HepG2 (cell line): ENCODE data around the gene SNAP47. TPM values are rescaled to one million over a fixed set of nuclear protein-coding genes. Genes with fewer than 3 reads are reported as not detected.

ENCODE experiments used
- ATAC-seq: fragments of 200-7000 bp; cut with Tn5 transposase; 3 replicates; pipeline ENCODE4 v1.9.1; 2020; ENCODE audit warnings: mild to moderate bottlenecking, moderate library complexity
- BruUV-seq: library from RNA; stranded (reverse); fragments of 400-500 nt; replicated peaks from 2 replicates; lab custom pipeline; 2021; lab: Mats Ljungman, UMichigan
- CTCF ChIA-PET: fragments of 300-600 bp; formaldehyde crosslinking; extraction: SDS; loops from one replicate; lab custom pipeline; 2021; ENCODE audit warnings: low total read pairs, inconsistent platforms, low intra/inter-chr PET ratio; lab: Yijun Ruan, JAX
- POLR2A ChIA-PET: fragments of 350-600 bp; sonication (Branson Sonifier 250); formaldehyde crosslinking; loops from one replicate; lab custom pipeline; 2020; ENCODE audit warnings: antibody characterized with exemption, inconsistent platforms; lab: Yijun Ruan, JAX
- DNase-seq: peaks from one replicate; pipeline ENCODE4 v3.0.0-alpha.2; 2015; ENCODE audit warnings: low spot score
- FAIRE-seq: peaks from 3 replicates; lab custom pipeline; 2011; peaks lifted over from hg19 to GRCh38; lab: Jason Lieb, UNC
- H2AFZ ChIP-seq: one replicate; pipeline ENCODE4 v1.6.1; 2011; ENCODE audit warnings: low read length, inconsistent platforms
- H3K27ac ChIP-seq: fragments of 300-600 bp; 3 replicates; pipeline ENCODE4 v1.8.0; 2011; ENCODE audit warnings: mixed run types, mild to moderate bottlenecking, mixed read lengths, low read length, inconsistent platforms; ENCODE audit not compliant: insufficient read depth; ENCODE audit errors: extremely low read length
- H3K27me3 ChIP-seq, 2 experiments: fragments of 200-600 bp in 1 of 2; 2 replicates in 1 of 2; 3 replicates in 1 of 2; pipeline versions ENCODE4 v1.6.0 to v1.8.0; 2011; ENCODE audit warnings: low read length in 2 of 2, mild to moderate bottlenecking in 2 of 2, moderate library complexity in 2 of 2, inconsistent platforms in 1 of 2; ENCODE audit not compliant: insufficient read depth in 2 of 2, control insufficient read depth in 1 of 2
- H3K36me3 ChIP-seq, 2 experiments: fragments of 200-600 bp in 1 of 2; replicated peaks in 1 of 2; 2 replicates in 1 of 2; 3 replicates in 1 of 2; pipeline versions ENCODE4 v1.5.1 to v1.8.0; 2011; ENCODE audit warnings: low read length in 2 of 2, inconsistent platforms in 1 of 2; ENCODE audit not compliant: insufficient read depth in 2 of 2, control insufficient read depth in 1 of 2
- H3K4me1 ChIP-seq: 2 replicates; pipeline ENCODE4 v1.5.1; 2012; ENCODE audit warnings: low read length, inconsistent platforms; ENCODE audit not compliant: insufficient read depth
- H3K4me2 ChIP-seq: 2 replicates; pipeline ENCODE4 v1.6.0; 2011; ENCODE audit warnings: low read depth, low read length, inconsistent platforms
- H3K4me3 ChIP-seq, 3 experiments: fragments of 200-600 bp in 1 of 3; sonication (generic), shearing (Covaris generic) in 1 of 3; replicated peaks in 1 of 3; 2 replicates each; pipeline ENCODE4 v1.5.1; 2011 to 2016; ENCODE audit warnings: low read length in 3 of 3, inconsistent platforms in 2 of 3, low read depth in 2 of 3, mild to moderate bottlenecking in 2 of 3, control low read depth in 1 of 3, mixed read lengths in 1 of 3; ENCODE audit not compliant: insufficient read depth in 1 of 3
- H3K79me2 ChIP-seq: one replicate; pipeline ENCODE4 v1.6.1; 2011; ENCODE audit warnings: low read length, inconsistent platforms; ENCODE audit not compliant: insufficient read depth
- H3K9ac ChIP-seq: 2 replicates; pipeline ENCODE4 v1.6.0; 2011; ENCODE audit warnings: mild to moderate bottlenecking, low read depth, low read length, inconsistent platforms; ENCODE audit not compliant: insufficient read depth
- H3K9me3 ChIP-seq: 2 replicates; pipeline ENCODE4 v1.5.1; 2012; ENCODE audit warnings: mild to moderate bottlenecking, low read length
- H4K20me1 ChIP-seq: 2 replicates; pipeline ENCODE4 v1.6.0; 2011; ENCODE audit warnings: inconsistent platforms, mild to moderate bottlenecking, low read length, moderate library complexity; ENCODE audit not compliant: insufficient read depth
- KLF16 ChIP-seq, 2 experiments: sonication (generic) in 1 of 2; formaldehyde crosslinking in 1 of 2; IDR thresholded peaks; 2 replicates each; pipeline versions ENCODE4 v1.6.1 to v1.8.0; 2016 to 2023; ENCODE audit warnings: missing genetic modification reagents in 2 of 2, missing compliant biosample characterization in 1 of 2
- MNT ChIP-seq: fragments of 450-650 bp; IDR thresholded peaks from 2 replicates; pipeline ENCODE4 v1.6.1; 2016
- MTA1 ChIP-seq: sonication (generic); formaldehyde crosslinking; IDR thresholded peaks from 2 replicates; pipeline ENCODE4 v1.4.0; 2020; ENCODE audit warnings: missing genetic modification reagents, mild to moderate bottlenecking, borderline replicate concordance
- ZBTB34 ChIP-seq: sonication (generic); formaldehyde crosslinking; IDR thresholded peaks from 2 replicates; pipeline ENCODE4 v1.8.0; 2022; ENCODE audit warnings: mild to moderate bottlenecking, missing genetic modification reagents
- ZNF225 ChIP-seq: sonication (generic); formaldehyde crosslinking; IDR thresholded peaks from 2 replicates; pipeline ENCODE4 v1.4.0; 2020; ENCODE audit warnings: mild to moderate bottlenecking, missing genetic modification reagents
- WGBS: methylation state at CpG from one replicate; pipeline ENCODE4 v1.1.6; 2017; ENCODE audit warnings: low lambda C conversion rate; 5-methylcytosine and 5-hydroxymethylcytosine counted together
- in situ Hi-C: cut with HindIII; loops from 2 replicates; pipeline ENCODE4 v1.10.0; 2017; ENCODE audit warnings: low pct_unique_long_range_greater_than_20kb; ENCODE audit not compliant: extremely low pct_ligation_motif_present
- intact Hi-C: fragments of 100-400 bp; cut with micrococcal nuclease; formaldehyde crosslinking; loops from one replicate; pipeline ENCODE4 v1.10.0; 2022; ENCODE audit not compliant: unreplicated experiment
- polyA plus RNA-seq, 8 experiments: library from polyadenylated mRNA; depleted of rRNA in 3 of 8; stranded (reverse) in 7 of 8; unstranded in 1 of 8; fragments of >200 nt; fragmentation: Illumina TruSeq in 4 of 8; extraction: Trizol in 4 of 8; gene quantifications; 2 replicates each; pipeline versions ENCODE4 v1.2.1 to v1.2.3, GENCODE V29; 2011 to 2016; ENCODE audit warnings: low read depth in 4 of 8, missing spikeins in 1 of 8, mixed read lengths in 1 of 8; ENCODE audit not compliant: insufficient read depth in 1 of 8
- total RNA-seq, 5 experiments: library from RNA; depleted of rRNA; stranded (reverse); fragments of >200 nt; fragmentation: Illumina TruSeq; extraction: Trizol; gene quantifications; 2 replicates each; pipeline ENCODE4 v1.2.3, GENCODE V29; 2016; ENCODE audit warnings: low read depth in 1 of 5
- TF ChIP-seq, protein P1 (sequence below): sonication (generic); formaldehyde crosslinking; IDR thresholded peaks from 2 replicates; pipeline ENCODE4 v1.9.0; 2021; ENCODE audit warnings: missing genetic modification reagents, mild to moderate bottlenecking, borderline replicate concordance
- TF ChIP-seq, protein P2 (sequence below): sonication (generic); formaldehyde crosslinking; IDR thresholded peaks from 2 replicates; pipeline ENCODE4 v1.4.0; 2020; ENCODE audit warnings: missing genetic modification reagents

SNAP47 gene
- total and polyA plus RNA-seq, 2 of the 13 experiments (the other 11 are each of a cell fraction or from before 2014, with no cell fraction given), result 13.6 to 25.1 TPM

- Histone ChIP-seq H3K9me3 (peaks cover 23% of the 10 kb centered on the region), H3K9ac (no peak within 1 kb of the TSS), H2AFZ (no peak within 1 kb of the TSS), H3K36me3 (no peaks in the 10 kb centered on the region), H4K20me1 (no peaks in the 10 kb centered on the region), H3K4me2 (no peak within 1 kb of the TSS), H3K4me1 (no peaks in the 10 kb centered on the region), H3K4me3 (no peak within 1 kb of the TSS), H3K27ac (no peak within 1 kb of the TSS), H3K79me2 (no peaks in the 10 kb centered on the region), H3K27me3 (no peaks in the 10 kb centered on the region)
- ChIA-PET CTCF (no interaction called here), POLR2A (no interaction called here)
- FAIRE-seq, result no peak
- no peak for ATAC-seq
- 52% methylated on average over 12 of the region's 44 CpGs for WGBS
- in situ Hi-C loops, result no loop called here
- DNase-seq, result no peak
- intact Hi-C loops, result no loop called here
- no TSS peak for BruUV-seq
- TF ChIP-seq ZNF225, result no peak
- peak; percentile 65 for TF ChIP-seq MNT
Observed at GRCh38 chr1:227815468-227816409, 80.5 kb downstream of the SNAP47 start, which contains the start of gene PRSS38. Gene PRSS38 (plus strand): TSS chr1:227815675. CDS start chr1:227815717, 42 bp downstream.

GRCh38 chr1:227816750-227817446 lies 81.7 kb downstream of the SNAP47 start:
- DNase-seq (no peak), FAIRE-seq (no peak), ATAC-seq (no peak)
- ChIA-PET CTCF (no interaction called here), POLR2A (no interaction called here)
- Histone ChIP-seq H3K4me2 (no peak overlapping the region), H3K4me1 (no peaks in the 10 kb centered on the region), H3K9ac (no peak overlapping the region), H3K4me3 (no peak overlapping the region), H2AFZ (no peak overlapping the region), H3K9me3 (peaks cover 23% of the 10 kb centered on the region), H3K79me2 (no peaks in the 10 kb centered on the region), H4K20me1 (no peaks in the 10 kb centered on the region), H3K27ac (no peak overlapping the region), H3K27me3 (no peaks in the 10 kb centered on the region), H3K36me3 (no peaks in the 10 kb centered on the region)
- in situ Hi-C loops (no loop called here), intact Hi-C loops (no loop called here)
- WGBS, result 40% methylated on average over 3 of the region's 16 CpGs
- BruUV-seq, result no TSS peak
- TF ChIP-seq, protein P1, sequence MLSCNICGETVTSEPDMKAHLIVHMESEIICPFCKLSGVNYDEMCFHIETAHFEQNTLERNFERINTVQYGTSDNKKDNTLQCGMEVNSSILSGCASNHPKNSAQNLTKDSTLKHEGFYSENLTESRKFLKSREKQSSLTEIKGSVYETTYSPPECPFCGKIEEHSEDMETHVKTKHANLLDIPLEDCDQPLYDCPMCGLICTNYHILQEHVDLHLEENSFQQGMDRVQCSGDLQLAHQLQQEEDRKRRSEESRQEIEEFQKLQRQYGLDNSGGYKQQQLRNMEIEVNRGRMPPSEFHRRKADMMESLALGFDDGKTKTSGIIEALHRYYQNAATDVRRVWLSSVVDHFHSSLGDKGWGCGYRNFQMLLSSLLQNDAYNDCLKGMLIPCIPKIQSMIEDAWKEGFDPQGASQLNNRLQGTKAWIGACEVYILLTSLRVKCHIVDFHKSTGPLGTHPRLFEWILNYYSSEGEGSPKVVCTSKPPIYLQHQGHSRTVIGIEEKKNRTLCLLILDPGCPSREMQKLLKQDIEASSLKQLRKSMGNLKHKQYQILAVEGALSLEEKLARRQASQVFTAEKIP (CRISPR knock-in tag), result no peak
- TF ChIP-seq MTA1 (CRISPR knock-in tag) (no peak), KLF16 (CRISPR knock-in tag; IDR thresholded peaks at IDR 0.05) (no peak), ZBTB34 (no peak)
- TF ChIP-seq, protein P2, sequence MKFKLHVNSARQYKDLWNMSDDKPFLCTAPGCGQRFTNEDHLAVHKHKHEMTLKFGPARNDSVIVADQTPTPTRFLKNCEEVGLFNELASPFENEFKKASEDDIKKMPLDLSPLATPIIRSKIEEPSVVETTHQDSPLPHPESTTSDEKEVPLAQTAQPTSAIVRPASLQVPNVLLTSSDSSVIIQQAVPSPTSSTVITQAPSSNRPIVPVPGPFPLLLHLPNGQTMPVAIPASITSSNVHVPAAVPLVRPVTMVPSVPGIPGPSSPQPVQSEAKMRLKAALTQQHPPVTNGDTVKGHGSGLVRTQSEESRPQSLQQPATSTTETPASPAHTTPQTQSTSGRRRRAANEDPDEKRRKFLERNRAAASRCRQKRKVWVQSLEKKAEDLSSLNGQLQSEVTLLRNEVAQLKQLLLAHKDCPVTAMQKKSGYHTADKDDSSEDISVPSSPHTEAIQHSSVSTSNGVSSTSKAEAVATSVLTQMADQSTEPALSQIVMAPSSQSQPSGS (CRISPR knock-in tag), result no peak
